PFSK-1 (cell line): ENCODE results near the gene AGPAT4.

Source experiments
- POLR2AphosphoS5 ChIP-seq: IDR thresholded peaks from 2 replicates; pipeline ENCODE4 v1.6.1; 2012; ENCODE audit warnings: low read depth, mild to moderate bottlenecking, control low read depth, low read length, moderate library complexity
- TAF1 ChIP-seq: IDR thresholded peaks from 2 replicates; pipeline ENCODE4 v1.6.1; 2012; ENCODE audit warnings: low read length, control low read depth, borderline replicate concordance; ENCODE audit not compliant: insufficient read depth

DNA sequence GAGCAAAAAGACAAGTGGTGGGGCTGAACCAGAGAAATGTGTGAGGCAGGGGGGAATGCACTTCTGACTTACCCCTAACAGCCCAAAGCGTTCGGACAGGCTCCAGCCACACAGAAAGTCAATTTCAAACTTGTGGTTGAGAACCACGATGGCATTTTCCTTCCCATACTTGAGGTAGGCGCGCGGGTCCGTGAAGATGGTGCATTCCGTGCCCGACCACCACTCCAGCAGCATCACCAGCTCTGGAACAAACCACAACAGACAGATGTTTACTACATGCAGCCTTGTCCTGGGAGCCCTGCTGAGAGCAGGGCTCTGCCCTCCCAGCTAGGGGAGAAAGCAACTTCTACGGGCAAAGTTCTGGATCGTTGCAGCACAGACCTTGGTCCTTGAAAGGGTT is 107.7 kb downstream of the AGPAT4 start:
- TF ChIP-seq POLR2AphosphoS5 = no peak
- TF ChIP-seq TAF1 = no peak
